ENCODE measurements around the gene NR2F1.

DNA sequence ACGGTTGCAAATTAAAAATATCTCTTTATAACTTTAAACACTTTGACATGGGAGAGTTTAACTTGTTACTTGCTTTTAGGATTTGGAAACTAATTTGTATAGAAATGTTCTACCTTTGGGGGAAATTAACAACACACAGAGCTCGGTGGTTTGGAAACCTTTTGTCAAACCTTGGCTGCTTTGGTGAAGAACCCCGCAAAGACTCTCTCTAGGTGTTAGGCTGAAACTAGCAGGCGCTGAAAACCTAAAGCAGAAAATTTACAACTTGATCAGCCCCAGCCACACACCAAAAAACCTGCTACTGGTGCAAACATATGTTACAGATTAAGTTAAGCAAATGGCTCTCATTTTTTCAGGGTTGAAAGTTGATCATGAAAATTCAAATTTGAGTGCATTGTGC, 25.8 kb downstream of the NR2F1 start:
- TF ChIP-seq, protein P1, sequence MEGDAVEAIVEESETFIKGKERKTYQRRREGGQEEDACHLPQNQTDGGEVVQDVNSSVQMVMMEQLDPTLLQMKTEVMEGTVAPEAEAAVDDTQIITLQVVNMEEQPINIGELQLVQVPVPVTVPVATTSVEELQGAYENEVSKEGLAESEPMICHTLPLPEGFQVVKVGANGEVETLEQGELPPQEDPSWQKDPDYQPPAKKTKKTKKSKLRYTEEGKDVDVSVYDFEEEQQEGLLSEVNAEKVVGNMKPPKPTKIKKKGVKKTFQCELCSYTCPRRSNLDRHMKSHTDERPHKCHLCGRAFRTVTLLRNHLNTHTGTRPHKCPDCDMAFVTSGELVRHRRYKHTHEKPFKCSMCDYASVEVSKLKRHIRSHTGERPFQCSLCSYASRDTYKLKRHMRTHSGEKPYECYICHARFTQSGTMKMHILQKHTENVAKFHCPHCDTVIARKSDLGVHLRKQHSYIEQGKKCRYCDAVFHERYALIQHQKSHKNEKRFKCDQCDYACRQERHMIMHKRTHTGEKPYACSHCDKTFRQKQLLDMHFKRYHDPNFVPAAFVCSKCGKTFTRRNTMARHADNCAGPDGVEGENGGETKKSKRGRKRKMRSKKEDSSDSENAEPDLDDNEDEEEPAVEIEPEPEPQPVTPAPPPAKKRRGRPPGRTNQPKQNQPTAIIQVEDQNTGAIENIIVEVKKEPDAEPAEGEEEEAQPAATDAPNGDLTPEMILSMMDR (IDR thresholded peaks at IDR 0.05): no peak
- TF ChIP-seq ZFX (IDR thresholded peaks at IDR 0.05; ENCODE audit: borderline replicate concordance): no peak

All from 22Rv1 (cell line).